ENCODE data around the gene PABPN1L.

The PABPN1L gene, protein sequence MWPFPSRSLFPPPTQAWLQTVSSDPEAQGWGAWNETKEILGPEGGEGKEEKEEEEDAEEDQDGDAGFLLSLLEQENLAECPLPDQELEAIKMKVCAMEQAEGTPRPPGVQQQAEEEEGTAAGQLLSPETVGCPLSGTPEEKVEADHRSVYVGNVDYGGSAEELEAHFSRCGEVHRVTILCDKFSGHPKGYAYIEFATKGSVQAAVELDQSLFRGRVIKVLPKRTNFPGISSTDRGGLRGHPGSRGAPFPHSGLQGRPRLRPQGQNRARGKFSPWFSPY

DNA sequence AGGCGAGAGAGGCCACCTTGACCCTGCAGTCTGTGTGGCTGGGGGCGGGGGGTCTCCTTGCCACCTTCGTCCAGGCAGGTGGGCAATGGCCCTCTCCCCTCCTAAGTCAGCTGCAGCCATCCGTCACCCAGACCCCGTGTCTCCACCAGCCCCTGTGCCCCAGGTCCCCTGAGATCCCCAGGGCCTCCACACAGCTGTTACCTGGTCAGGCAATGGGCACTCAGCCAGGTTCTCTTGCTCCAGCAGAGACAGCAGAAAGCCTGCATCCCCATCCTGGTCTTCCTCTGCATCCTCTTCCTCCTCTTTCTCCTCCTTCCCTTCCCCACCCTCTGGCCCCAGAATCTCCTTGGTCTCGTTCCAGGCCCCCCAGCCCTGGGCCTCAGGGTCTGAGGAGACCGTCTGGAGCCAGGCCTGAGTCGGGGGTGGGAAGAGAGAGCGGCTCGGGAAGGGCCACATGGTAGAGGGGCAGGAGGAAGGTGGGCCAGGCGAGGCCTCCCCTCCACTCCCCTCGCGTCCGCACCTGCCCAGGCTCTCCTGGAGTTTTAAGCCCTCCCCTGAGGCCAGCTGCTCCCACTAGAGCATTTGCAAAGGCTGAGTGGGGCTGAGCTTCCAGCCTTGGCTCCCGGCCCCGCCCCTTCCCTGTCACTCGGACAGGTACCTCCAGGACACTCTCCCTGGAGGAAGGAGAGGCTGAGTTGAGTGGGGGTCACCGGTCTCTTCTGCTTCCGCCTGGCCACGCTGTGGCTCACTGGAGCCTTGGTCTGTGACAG is at the start of gene PABPN1L:
Gene PABPN1L, minus strand, starts transcription at position 510 of the 770 bp plus-strand sequence. Its CDS starts 54 bp downstream, at position 456.
- DNase-seq (ENCODE audit: low read depth) = no peak

DNA sequence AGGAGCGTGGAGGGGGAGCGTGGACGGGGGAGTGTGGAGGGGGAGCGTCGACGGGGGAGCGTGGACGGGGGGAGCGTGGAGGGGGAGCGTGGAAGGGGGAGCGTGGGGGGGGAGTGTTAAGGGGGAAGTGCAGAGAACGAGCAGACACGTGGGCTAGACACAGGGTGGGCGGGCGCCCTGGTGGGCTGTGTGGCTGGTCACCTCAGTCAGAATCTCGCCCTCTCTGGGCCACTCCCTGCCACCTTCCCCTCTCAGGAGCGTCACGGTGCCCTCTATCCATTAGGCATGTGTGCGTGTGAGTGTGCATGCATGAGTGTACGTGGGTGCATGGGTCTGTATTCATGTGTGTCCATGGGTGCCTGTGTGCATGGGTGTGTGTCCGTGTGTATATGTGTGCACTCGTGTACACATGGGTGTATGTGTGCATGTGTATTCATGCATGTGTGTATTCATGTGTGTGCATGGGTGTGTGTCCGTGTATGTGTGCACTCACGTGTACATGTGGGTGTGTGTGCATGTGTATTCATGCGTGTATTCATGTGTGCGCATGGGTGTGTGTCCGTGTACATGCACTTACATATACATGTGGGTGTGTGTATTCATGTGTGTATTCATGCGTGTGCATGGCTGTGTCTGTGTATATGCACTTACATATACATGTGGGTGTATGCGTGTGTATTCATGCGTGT is 49.3 kb upstream of the PABPN1L start:
- no peak for DNase-seq (ENCODE audit: low read depth)

DNA sequence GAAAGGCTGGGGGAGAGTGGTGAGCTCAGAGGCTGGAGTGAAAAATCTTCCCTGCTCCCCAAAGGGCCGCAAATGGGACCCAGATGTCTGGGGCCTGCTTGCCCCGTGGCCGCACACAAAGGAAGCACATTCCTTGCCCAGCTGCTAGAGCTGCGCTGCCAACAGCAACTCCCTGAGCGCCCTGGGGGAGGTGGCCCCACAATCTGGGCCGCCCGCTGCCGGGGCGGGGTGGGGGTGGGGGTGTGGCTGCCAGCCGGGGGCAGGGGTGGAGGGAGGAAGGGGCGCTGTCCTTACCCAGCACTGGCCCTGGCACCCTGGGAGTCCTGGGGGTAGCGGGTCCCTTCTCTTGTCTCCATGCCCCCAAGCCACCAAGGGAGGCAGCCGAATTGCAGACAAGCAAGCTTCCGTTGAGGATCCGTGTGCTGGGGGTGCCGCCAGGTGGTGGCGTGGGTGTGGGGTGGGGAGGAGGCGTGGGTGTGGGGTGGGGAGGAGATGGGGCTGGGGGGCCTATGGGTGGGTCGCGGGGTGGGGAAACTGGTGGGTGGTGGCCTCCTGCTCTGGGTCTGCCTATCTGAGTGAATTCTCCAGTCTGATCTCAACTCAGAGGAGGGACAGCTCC is 48.4 kb upstream of the PABPN1L start:
- DNase-seq (ENCODE audit: low read depth) = no peak

DNA sequence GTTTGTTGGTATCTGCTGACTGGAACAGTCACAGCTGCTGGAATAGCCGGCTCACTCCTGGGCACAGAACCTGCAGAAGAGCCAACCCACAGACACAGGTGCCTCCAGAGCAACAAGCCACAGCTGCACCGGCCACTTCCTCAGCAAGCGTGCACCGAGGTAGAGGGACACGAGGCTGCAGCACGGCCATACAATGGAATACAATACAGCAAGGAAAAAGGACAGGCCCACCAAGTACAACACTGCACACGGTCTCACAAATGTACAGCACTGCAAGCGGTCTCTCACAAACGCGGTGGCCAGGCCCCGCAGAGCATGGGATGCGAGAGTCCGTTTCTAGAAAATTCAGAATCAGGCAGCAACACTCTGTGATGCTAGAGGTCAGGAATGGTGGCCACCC is 47.4 kb upstream of the PABPN1L start:
- no peak for DNase-seq (ENCODE audit: low read depth)

DNA sequence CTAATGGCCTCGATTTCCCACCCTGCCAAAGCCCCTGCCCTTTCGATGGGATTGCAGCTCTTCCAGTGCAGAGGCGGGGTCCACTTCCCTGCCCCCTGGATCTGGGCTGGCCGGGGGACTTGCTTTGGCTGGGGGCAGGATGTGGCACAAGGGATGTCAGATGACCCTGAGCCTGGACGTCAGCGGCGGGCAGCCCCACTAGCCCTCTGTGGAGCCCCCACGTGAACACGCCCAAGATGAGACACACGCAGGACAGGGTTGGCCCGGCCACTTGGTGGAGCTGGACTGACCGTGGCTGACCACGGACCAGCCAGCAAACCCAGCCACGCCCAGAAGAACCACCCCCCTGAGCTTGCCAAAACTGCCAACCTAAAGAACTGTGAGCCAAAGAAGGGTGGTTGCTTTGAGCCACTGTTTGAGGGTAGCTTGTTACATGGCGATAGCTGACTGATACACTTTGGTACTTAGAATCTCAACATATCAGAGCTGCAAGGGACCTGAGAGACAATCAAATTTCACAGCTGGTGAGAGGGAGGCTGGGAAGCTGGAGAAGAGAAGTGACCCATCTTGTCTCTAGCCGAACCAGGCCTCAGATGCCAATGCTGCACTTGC is 46.6 kb upstream of the PABPN1L start:
- no peak for DNase-seq (ENCODE audit: low read depth)

DNA sequence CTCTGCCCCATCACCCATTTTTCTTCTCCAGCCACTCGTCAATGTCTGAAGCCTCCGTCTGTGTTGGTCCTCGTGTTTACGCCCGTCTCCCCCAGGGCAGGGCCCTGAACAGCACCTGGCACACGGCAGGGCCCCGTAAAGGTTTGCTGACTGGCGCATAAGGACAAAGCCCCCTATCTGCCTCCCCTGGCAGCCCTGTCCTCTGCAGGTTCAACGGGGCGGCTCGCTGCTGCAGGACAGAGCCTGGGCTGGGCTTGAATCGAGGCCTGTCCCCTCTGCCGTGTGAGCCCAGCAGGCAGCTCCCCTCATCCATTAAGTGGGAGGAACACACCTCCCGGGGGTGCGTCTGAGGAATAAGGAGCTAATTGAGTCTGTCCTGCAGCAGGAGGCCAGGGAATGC is 46.1 kb upstream of the PABPN1L start:
- DNase-seq (ENCODE audit: low read depth) = no peak

DNA sequence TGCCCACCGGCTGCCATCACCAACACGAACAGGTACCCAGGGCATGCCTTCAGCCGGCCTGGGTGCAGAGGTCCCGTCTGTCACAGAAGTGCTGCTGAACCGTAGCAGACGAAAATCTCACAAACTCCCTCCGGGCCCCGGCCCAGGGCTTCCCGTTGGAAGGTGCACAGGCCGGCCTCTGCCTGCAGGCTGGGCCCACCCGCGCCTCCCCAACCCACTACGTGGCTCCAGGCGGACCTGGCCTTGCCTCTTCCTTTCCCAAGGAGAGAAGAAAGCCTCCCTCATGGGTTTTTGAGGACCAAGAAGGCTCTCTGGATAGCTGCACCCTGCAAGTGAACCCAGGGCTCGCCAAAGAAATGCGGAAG is 45.5 kb upstream of the PABPN1L start:
- no peak for DNase-seq (ENCODE audit: low read depth)

DNA sequence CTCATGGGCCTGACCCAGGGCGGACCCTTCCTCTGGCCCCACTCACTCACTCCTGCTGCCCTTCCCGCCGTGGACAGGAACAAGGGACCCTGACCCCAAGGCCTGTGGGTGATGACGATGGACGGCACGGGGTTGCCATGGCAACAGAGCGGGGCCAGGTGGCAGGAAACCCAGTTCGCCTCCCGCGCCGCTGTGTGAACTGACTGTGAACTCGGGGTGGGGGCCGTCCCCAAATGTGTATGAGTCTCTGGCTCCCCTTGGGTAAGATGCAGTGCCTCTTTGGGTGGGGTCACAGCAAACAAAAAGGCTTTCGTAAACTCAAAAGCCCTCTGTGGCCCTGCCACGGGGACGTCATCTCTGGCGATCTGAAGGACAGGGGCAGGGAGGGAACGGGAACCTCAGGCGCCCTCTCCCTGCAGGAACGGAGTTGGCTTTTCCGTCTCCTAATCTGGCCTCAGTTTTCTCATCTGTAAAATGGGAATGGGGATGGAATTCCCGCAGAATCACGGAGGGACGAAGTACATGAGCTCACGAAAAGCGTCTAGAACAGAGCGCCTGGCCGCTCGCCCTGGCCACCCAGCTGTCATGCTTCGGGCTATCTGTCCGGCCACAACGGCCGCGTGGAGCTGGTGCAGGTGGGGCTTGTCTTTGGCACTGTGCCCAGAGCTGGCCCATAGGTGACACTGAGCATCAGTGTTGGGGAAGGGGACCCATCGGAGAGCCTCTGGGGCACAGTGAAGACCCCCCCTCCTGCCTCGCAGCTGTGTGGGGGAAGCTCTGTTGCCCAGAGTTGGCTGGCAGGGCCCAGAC is 44.9 kb upstream of the PABPN1L start:
- no peak for DNase-seq (ENCODE audit: low read depth)

DNA sequence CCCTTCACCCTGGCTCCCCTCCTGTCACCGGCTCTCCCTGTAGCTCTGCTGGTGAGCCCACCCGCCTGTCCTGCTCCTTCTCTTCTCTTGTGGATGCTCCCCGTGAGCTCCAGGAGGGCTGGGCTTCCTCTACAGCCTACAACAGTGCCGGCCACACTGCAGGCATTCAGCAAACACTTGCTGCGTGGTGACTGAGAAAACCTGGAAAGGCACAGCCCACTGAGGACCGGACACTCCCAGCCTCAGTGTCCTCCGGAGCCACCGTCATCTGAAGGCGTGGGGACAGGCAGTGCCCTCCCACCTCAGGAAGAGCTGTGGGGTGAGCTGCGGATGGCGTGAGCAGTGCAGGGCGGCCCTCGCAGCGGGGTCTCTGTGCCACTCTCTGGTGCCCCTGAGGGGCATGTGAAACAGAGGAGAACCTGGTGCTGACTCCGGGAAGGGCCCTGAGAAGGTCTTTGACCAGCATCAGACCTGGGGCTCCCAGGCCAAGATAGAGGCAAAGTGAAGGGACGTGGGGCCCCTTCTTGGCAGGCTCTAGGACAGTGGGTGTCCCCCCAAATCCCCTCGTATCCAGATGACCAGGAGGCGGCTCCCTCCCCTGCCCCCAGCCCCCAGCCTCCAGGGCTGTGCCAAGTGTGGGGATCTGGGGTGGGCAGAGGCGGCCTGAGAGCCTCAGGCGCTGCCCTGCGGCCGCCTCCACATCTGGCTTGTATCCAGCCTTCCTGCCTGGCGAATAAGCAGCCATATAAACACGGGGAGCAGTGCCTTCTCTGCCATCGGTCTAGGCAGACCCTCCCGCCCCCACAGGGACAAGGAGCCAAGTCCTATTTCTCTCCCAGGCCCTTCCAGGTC is 44.0 kb upstream of the PABPN1L start:
- DNase-seq (ENCODE audit: low read depth) = no peak

DNA sequence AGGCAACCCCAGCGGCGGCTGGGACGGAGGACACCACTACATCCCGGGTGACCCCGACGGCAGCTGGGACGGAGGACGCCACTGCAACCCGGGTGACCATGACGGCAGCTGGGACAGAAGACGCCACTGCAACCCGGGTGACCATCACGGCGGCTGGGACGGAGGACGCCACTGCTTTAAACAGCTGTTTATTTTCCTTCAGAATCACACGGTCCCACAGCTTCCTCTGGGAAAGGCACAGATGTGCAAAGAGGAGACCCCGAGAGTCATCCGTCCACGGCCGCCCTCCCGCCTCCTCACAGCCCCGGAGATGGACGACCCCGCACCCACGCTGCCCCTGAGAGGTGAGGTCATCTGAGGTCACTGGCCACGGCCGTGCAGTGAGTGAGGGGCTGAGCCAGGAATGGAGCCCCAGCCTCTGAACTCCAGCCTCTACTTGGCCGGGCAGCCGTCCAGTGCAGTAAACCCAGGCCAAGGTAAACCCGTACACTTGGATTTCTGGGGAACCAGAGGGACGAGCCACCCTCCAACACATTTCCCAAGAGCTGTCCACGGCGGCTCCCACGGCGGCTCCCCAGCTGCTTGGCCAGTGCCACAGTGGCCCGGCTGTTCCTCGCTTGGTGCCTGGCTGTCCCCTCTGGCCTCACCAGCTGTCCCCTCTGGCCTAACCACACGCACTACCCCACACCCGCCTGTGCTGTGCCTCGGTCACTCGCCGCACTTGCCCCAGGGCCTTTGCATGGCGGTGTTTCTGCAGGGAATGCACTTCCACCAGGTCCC is 43.2 kb upstream of the PABPN1L start:
- no peak for DNase-seq (ENCODE audit: low read depth)

DNA sequence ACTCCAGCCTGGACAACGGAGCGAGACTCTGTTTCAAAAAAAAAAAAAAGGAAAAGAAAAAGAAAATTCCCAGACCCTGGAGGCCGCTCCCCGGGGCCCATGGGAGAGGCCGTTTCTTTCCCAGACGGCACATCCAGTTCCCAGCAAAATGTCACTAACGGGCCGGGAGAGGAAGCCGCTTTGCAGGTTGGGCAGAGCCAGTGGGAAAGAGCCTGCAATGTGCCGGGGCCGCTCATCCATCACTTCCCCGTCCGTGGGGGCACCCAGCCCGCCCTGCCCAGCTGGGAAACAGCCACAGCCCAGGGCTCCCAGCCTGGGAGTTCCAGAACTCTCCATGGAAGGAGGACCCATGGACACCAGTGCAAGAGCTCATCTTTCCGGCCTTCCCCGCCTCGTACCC is 41.8 kb upstream of the PABPN1L start:
- DNase-seq (ENCODE audit: low read depth) = no peak

DNA sequence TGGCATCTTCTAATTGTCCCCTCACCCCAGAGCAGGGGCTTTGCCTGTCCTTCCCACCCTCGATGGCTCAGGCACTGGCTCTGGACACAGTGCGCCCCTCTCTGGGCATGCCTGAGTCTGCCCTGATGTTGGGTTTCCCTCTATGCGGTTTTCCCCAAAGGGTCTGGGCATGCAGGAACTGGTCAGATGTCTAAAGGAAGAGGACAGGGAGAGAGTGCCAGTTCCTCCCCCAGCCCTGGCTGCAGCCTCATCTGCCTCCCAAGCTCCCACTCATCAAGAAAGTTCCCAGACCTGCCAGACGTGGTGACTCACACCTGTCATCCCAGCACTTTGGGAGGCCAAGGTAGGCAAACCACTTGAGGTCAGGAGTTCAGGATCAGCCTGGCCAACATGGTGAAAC is 41.3 kb upstream of the PABPN1L start:
- DNase-seq (ENCODE audit: low read depth) = no peak

DNA sequence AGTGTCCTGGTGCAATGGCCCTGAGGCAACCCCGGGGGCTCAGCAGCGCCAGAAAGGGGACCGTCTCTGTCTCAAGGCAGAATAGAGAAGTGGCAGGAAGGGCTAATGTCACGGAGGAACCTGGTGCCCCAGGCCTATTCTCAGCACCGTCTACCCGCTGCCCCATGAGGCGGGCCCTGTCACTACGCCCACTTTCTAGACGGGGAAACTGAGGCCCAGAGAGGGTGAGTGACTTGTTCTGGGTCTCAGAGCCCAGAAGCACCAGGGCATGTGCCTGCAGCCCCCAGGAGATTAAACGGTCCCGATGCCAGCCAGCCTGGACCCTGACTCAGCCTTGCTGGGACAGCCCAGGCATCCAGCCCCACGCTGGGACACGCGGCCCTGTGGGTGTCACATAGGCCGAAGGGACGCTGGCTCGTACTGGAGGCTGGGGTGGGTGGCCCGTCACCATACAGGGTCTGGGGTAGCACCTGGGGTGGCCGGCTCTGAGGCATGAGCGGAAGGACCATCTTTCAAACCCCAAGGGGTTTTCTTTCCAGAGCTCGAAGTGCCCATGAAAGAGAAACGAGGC is 40.2 kb upstream of the PABPN1L start:
- no peak for DNase-seq (ENCODE audit: low read depth)

DNA sequence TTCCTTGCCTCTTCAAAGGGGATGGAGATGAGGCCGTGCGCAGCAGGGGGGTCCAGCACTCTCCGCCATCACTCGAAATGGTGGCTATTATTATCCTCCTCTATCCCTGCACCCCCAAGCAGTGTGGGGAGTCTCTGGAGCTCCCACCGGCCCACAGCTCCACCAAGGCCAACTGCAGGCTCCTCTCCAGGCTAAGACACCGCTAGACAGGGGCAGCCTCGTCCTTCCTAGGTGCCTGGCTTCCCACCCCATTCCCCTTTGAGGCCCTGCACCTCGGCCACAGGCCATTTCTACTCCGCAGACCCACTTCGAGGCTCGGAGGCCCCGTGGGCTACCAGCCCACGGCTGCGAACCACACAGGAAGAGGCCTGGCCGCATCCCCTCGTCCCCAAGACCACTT is 39.6 kb upstream of the PABPN1L start:
- DNase-seq (ENCODE audit: low read depth) = no peak

DNA sequence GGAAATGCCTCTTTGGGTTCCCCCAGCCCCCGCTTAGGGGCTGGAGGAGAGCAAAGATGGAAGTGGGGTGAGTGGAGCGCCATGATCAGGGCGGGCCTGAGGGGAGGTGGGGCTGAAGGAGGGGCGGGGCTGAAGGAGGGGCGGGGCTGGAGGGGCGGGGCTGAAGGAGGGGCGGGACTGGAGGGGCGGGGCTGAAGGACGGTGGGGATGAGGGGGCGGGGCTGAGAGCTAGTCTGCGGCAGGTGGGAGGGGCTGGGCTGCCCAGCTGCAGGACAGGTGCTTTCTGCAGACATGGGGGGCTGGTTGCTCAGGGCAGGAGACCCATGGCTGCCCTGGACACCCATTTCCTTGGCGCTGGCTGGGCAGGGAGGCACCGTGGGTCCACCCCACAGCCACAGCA is 39.1 kb upstream of the PABPN1L start:
- no peak for DNase-seq (ENCODE audit: low read depth)

DNA sequence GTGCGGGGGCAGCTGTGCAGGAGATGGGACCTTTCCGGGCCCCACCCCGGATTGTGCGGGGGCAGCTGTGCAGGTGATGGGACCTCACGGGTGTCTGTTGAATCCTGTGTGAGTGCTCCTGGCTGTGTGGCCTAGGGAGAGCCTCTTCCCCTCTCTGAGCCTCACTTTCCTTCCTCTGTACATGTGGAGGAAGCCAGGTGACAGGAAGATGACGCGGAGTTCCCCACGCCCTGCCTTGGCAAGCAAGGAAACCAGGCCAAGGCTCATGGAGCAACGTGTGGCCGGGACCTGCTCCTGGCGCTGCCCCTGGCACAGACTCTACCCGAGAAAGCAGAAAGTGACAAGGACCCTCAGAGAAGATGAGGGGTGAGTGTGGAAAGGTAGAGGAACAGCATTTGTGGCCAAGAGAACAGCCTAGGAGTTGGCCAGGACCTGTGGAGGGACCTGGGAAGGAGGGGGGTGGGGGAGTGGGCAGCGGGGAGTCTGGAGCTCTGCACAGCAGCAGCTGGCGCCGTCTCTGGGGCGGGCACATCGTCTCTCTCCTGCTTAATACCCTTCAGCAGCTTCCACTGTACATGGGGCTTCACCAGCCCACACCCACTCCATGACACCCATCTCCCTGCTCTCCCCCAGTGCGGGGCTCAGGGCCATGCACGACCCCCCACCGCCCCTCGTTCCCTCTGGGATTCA is 38.4 kb upstream of the PABPN1L start:
- no peak for DNase-seq (ENCODE audit: low read depth)

DNA sequence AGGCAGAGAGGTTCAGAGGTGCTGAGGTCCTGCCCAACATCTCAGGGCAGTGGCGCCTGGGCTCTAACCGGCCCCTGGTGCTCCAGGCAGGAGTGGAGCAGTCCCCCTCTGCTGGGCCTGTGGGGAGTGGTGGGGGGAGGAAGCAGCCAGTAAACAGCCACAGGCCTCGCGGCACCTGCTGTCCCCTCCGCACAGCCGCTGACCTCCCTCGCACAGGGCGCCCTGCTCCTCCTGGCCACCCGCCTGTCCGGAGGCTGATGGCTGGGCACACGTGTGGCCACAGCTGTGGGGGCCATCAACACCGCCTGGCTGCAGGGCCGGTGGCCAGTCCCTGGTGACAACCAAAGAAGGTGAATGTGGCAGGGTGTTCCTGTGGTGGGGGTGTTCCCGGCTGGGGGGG is 36.8 kb upstream of the PABPN1L start:
- no peak for DNase-seq (ENCODE audit: low read depth)

DNA sequence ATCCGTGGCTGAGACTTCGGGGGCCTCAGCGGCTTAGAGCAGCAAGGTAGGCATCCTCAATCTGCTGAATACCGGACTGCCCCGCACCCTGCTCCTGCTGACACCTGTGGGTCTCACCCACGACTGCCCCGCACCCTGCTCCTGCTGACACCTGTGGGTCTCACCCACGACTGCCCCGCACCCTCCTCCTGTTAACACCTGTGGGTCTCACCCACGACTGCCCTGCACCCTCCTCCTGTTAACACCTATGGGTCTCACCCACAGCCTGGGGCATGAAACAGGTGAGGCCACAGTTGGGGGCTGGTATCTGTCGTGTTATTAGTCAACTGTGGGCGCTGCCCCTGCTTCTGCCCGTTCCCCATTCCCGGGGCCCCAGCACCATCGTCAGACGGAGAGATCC is 36.3 kb upstream of the PABPN1L start:
- no peak for DNase-seq (ENCODE audit: low read depth)

Data from activated T-cell treated with anti-CD3 and anti-CD28 coated beads for 24 hours (primary cell).